Panc1 (cell line): ENCODE results near the gene FBXO17. TPM values are rescaled to one million over a fixed set of nuclear protein-coding genes. Genes with fewer than 3 reads are reported as not detected.

Source experiments
- ATAC-seq: fragments of 200-7000 bp; cut with Tn5 transposase; 2 replicates; pipeline ENCODE4 v1.9.1; 2020; ENCODE audit warnings: mild to moderate bottlenecking, moderate library complexity
- BruUV-seq: library from RNA; stranded (reverse); fragments of 400-500 nt; replicated peaks from 2 replicates; lab custom pipeline; 2021; lab: Mats Ljungman, UMichigan
- CTCF ChIA-PET: fragments of 300-600 bp; sonication (Branson Sonifier 250); formaldehyde crosslinking; loops from one replicate; lab custom pipeline; 2022; ENCODE audit warnings: antibody characterized with exemption; lab: Charles Lee
- POLR2A ChIA-PET: fragments of 300-600 bp; sonication (Branson Sonifier 250); formaldehyde crosslinking; loops from one replicate; lab custom pipeline; 2022; ENCODE audit warnings: antibody characterized with exemption; lab: Charles Lee
- DNase-seq: peaks from one replicate; pipeline ENCODE4 v3.0.0-alpha.2; 2010; ENCODE audit warnings: low read depth, low spot score
- H3K27ac ChIP-seq: 2 replicates; pipeline ENCODE4 v1.5.1; 2011; ENCODE audit warnings: mild to moderate bottlenecking, low read length, inconsistent platforms
- H3K27me3 ChIP-seq: fragments of 200-500 bp; sonication (Bioruptor generic); 2 replicates; pipeline ENCODE4 v1.6.0; 2014; ENCODE audit warnings: low read length, inconsistent platforms; ENCODE audit not compliant: control insufficient read depth, insufficient read depth
- H3K36me3 ChIP-seq: fragments of 200-500 bp; sonication (Bioruptor generic); 2 replicates; pipeline ENCODE4 v1.5.1; 2014; ENCODE audit warnings: inconsistent platforms, mild to moderate bottlenecking, low read length, moderate library complexity; ENCODE audit not compliant: control insufficient read depth, insufficient read depth
- H3K4me1 ChIP-seq: 2 replicates; pipeline ENCODE4 v1.5.1; 2011; ENCODE audit warnings: inconsistent platforms, mild to moderate bottlenecking, low read length, moderate library complexity; ENCODE audit not compliant: control insufficient read depth, insufficient read depth
- H3K4me3 ChIP-seq, 2 experiments: 2 replicates each; pipeline ENCODE4 v1.5.1; 2011 to 2012; ENCODE audit warnings: low read depth in 2 of 2, low read length in 2 of 2, mild to moderate bottlenecking in 2 of 2, inconsistent platforms in 1 of 2, moderate library complexity in 1 of 2
- H3K9me3 ChIP-seq: fragments of 200-500 bp; sonication (Bioruptor generic); 2 replicates; pipeline ENCODE4 v1.5.1; 2014; ENCODE audit warnings: low read depth, mild to moderate bottlenecking, inconsistent platforms, low read length, moderate library complexity; ENCODE audit not compliant: control insufficient read depth, insufficient read depth
- POLR2AphosphoS5 ChIP-seq: IDR thresholded peaks from 2 replicates; pipeline ENCODE4 v1.6.1; 2012; ENCODE audit warnings: mild to moderate bottlenecking, low read depth, low read length, moderate library complexity
- SIN3A ChIP-seq: IDR thresholded peaks from 2 replicates; pipeline ENCODE4 v1.6.1; 2012; ENCODE audit warnings: low read depth, mild to moderate bottlenecking, low read length, moderate library complexity, borderline replicate concordance; ENCODE audit not compliant: insufficient read depth
- TCF7L2 ChIP-seq: IDR thresholded peaks from 2 replicates; pipeline ENCODE4 v1.6.1; 2011; ENCODE audit warnings: mild to moderate bottlenecking, low read depth, low read length, inconsistent platforms
- in situ Hi-C: cut with HindIII; loops from 2 replicates; pipeline ENCODE4 v1.10.0; 2016; ENCODE audit warnings: low sequenced_read_pairs, low pct_unique_long_range_greater_than_20kb
- intact Hi-C: fragments of 100-400 bp; cut with micrococcal nuclease; formaldehyde crosslinking; loops from one replicate; pipeline ENCODE4 v1.10.0; 2022; ENCODE audit not compliant: unreplicated experiment
- total RNA-seq: library from RNA; stranded (reverse); gene quantifications from one replicate; pipeline ENCODE4 v1.2.1, GENCODE V29; 2021; ENCODE audit not compliant: unreplicated experiment
- TF ChIP-seq, protein P1 (sequence below): fragments of 450-650 bp; IDR thresholded peaks from 2 replicates; pipeline ENCODE4 v1.5.1; 2017; ENCODE audit warnings: mild to moderate bottlenecking
- TF ChIP-seq, protein P2 (sequence below), 2 experiments: IDR thresholded peaks; 2 replicates each; pipeline ENCODE4 v1.6.1; 2011 to 2012; ENCODE audit warnings: low read depth in 2 of 2, control low read depth in 1 of 2, low read length in 1 of 2, mild to moderate bottlenecking in 1 of 2, moderate library complexity in 1 of 2; ENCODE audit not compliant: insufficient read depth in 1 of 2

Gene FBXO17
- total RNA-seq, 1 experiment from 2014 or later, result 411 TPM

DNA sequence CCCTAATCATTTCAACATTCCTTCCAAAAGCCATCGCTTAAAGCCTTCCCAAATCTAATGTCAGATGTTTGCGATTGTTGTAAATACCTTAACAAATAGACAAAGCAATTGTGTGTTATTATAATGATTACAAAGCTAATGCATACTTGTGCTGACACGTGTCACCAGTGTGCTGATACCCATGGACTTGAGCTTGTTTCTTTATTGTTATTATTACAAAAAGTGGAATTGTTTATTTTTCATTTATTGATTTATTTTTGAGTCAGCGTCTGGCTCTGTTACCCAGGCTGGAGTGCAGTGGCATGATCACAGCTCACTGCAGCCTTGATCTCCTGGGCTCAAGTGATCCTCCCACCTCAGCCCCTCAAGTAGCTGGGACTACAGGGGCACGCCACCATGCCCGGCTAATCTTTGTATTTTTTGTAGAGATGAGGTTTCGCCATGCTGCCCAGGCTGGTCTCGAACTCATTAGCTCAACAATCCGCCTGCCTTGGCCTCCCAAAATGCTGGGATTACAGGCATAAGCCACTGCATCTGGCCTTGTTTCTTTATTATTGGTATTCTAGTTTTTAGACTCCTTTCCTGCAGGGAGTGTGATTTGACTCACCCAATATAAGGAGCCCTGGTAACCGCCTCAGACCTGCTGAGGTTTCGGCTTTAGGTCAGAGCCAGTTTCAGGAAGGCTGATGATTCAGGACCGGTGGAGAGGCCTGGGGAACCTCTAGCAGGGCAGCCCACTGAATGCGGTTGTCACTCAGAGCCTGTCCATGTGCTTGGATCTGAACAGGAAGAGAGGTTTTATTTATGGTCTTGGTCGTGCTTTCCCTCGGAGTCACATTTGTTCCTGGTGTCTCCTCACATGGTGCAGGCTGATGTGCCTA, 2.1 kb upstream of the FBXO17 start:
- peak; percentile 3 for ATAC-seq
- BruUV-seq, result no TSS peak
- in situ Hi-C loops, result loop anchor here (25.0 kb wide), 1 partner anchor 960 kb away; the partner anchor contains the start of gene FCGBP
- H3K4me1 ChIP-seq, result peaks cover 36% of the 10 kb centered on the region
- H3K9me3 ChIP-seq, result peaks cover 9% of the 10 kb centered on the region; the same call in 1 of the 2 replicates
- TF ChIP-seq TCF7L2, result no peak
- no peak for TF ChIP-seq SIN3A
- TF ChIP-seq, protein P1, sequence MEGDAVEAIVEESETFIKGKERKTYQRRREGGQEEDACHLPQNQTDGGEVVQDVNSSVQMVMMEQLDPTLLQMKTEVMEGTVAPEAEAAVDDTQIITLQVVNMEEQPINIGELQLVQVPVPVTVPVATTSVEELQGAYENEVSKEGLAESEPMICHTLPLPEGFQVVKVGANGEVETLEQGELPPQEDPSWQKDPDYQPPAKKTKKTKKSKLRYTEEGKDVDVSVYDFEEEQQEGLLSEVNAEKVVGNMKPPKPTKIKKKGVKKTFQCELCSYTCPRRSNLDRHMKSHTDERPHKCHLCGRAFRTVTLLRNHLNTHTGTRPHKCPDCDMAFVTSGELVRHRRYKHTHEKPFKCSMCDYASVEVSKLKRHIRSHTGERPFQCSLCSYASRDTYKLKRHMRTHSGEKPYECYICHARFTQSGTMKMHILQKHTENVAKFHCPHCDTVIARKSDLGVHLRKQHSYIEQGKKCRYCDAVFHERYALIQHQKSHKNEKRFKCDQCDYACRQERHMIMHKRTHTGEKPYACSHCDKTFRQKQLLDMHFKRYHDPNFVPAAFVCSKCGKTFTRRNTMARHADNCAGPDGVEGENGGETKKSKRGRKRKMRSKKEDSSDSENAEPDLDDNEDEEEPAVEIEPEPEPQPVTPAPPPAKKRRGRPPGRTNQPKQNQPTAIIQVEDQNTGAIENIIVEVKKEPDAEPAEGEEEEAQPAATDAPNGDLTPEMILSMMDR, result no peak
- TF ChIP-seq, protein P2, sequence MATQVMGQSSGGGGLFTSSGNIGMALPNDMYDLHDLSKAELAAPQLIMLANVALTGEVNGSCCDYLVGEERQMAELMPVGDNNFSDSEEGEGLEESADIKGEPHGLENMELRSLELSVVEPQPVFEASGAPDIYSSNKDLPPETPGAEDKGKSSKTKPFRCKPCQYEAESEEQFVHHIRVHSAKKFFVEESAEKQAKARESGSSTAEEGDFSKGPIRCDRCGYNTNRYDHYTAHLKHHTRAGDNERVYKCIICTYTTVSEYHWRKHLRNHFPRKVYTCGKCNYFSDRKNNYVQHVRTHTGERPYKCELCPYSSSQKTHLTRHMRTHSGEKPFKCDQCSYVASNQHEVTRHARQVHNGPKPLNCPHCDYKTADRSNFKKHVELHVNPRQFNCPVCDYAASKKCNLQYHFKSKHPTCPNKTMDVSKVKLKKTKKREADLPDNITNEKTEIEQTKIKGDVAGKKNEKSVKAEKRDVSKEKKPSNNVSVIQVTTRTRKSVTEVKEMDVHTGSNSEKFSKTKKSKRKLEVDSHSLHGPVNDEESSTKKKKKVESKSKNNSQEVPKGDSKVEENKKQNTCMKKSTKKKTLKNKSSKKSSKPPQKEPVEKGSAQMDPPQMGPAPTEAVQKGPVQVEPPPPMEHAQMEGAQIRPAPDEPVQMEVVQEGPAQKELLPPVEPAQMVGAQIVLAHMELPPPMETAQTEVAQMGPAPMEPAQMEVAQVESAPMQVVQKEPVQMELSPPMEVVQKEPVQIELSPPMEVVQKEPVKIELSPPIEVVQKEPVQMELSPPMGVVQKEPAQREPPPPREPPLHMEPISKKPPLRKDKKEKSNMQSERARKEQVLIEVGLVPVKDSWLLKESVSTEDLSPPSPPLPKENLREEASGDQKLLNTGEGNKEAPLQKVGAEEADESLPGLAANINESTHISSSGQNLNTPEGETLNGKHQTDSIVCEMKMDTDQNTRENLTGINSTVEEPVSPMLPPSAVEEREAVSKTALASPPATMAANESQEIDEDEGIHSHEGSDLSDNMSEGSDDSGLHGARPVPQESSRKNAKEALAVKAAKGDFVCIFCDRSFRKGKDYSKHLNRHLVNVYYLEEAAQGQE (IDR thresholded peaks at IDR 0.05; ENCODE audit: insufficient read depth in 1 of 2, low read depth in 2 of 2, low read length in 1 of 2), result no peak
- no peak for TF ChIP-seq POLR2AphosphoS5
- peak overlapping the region; percentile 97 for H3K27ac ChIP-seq
- H3K27me3 ChIP-seq, result no peaks in the 10 kb centered on the region
- ChIA-PET CTCF (interaction anchor here (0.6 to 4.1 kb wide), 15 partner anchors 11 to 1240 kb away, joined by 3 to 22 read pairs (median 4); partner anchors contain the start of genes FBXO27, MRPS12 and SARS2), POLR2A (interaction anchor here (0.6 to 1.5 kb wide), 6 partner anchors 11 to 164 kb away, joined by 3 to 13 read pairs (median 4); no protein-coding TSS in a partner anchor)
- peak; percentile 53 for DNase-seq
- H3K36me3 ChIP-seq, result no peaks in the 10 kb centered on the region
- intact Hi-C loops, result loop anchor here (10.0 kb wide), 1 partner anchor 437 kb away; the partner anchor contains the start of gene PLEKHG2
- no peak overlapping the region for H3K4me3 ChIP-seq

DNA sequence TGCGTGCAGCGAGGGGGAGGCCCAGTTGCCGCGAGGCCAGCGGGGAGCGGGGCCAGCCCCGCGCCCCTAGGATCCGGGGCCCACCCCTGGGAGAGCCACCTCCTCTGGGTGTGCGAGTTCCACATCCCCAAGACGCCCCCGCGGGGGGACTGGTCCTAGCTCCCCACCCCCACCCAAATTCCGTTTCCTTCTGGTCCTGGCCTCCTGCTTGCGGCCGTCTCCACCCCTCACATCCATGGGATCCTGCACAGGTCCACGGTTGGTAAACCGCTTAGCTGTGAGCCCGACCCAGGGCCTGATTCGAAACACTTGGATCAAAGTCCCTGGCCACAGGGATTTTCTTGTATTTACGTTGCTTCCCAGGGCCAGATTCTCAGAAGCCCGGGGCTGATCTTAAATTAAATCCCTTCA, 324 bp upstream of the FBXO17 start:
- Histone ChIP-seq H3K27me3 (no peaks in the 10 kb centered on the region), H3K9me3 (peaks cover 9% of the 10 kb centered on the region; the same call in 1 of the 2 replicates), H3K4me3 (peak overlapping the region; percentile 50 to 59), H3K4me1 (peaks cover 48% of the 10 kb centered on the region), H3K27ac (peak overlapping the region; percentile 97), H3K36me3 (no peaks in the 10 kb centered on the region)
- BruUV-seq, result no TSS peak
- intact Hi-C loops (loop anchor here (1.0 to 10.0 kb wide), 2 partner anchors 55 to 439 kb away; partner anchors contain the start of gene PLEKHG2), in situ Hi-C loops (loop anchor here (25.0 kb wide), 1 partner anchor 961 kb away; the partner anchor contains the start of gene FCGBP)
- TF ChIP-seq, protein P2 (IDR thresholded peaks at IDR 0.05; ENCODE audit: insufficient read depth in 1 of 2, low read depth in 2 of 2, low read length in 1 of 2), result no peak
- TF ChIP-seq, protein P1, result no peak
- TF ChIP-seq SIN3A (no peak), TCF7L2 (no peak), POLR2AphosphoS5 (no peak)
- CTCF ChIA-PET, result interaction anchor here (0.6 to 4.1 kb wide), 38 partner anchors 9 to 1193 kb away, joined by 3 to 36 read pairs (median 5); partner anchors contain the start of genes FBXO27, MRPS12 and SARS2
- DNase-seq (peak; percentile 88), ATAC-seq (peak; percentile 79)
- POLR2A ChIA-PET, result interaction anchor here (0.5 to 1.2 kb wide), 11 partner anchors 13 to 432 kb away, joined by 3 to 12 read pairs (median 3); partner anchors contain the start of genes FBXO27 and SAMD4B
